Trophoblast cell (in vitro differentiated cells and primary cell): Measurements from ENCODE around the gene MPP2.
"Not testable (repeated sequence)": the region's sequence is repeated elsewhere in the genome, so short reads cannot be mapped to it uniquely, and the experiment has no call there.

Experiments used
- DNase-seq, 2 donors: peaks; one replicate each; pipeline ENCODE4 v3.0.0-alpha.2; 2016
- H2AFZ ChIP-seq: 2 replicates; pipeline ENCODE4 v1.6.1; 2013; ENCODE audit warnings: low read length, moderate library complexity, mild to moderate bottlenecking; ENCODE audit not compliant: insufficient read depth, poor library complexity
- H2AK5ac ChIP-seq: 2 replicates; pipeline ENCODE4 v1.6.1; 2013; ENCODE audit warnings: mild to moderate bottlenecking, low read length
- H2BK120ac ChIP-seq: 2 replicates; pipeline ENCODE4 v1.6.1; 2013; ENCODE audit warnings: low read length, mild to moderate bottlenecking, moderate library complexity; ENCODE audit not compliant: insufficient read depth, poor library complexity
- H2BK12ac ChIP-seq: 2 replicates; pipeline ENCODE4 v1.6.1; 2013; ENCODE audit warnings: mild to moderate bottlenecking, low read length, moderate library complexity
- H2BK5ac ChIP-seq: 2 replicates; pipeline ENCODE4 v1.6.1; 2013; ENCODE audit warnings: low read length, low read depth, moderate library complexity, mild to moderate bottlenecking; ENCODE audit not compliant: poor library complexity
- H3K14ac ChIP-seq: 2 replicates; pipeline ENCODE4 v1.6.1; 2013; ENCODE audit warnings: mild to moderate bottlenecking, low read length
- H3K18ac ChIP-seq: 2 replicates; pipeline ENCODE4 v1.6.1; 2013; ENCODE audit warnings: mild to moderate bottlenecking, low read length
- H3K23ac ChIP-seq: 2 replicates; pipeline ENCODE4 v1.6.1; 2013; ENCODE audit warnings: low read length
- H3K27ac ChIP-seq: 2 replicates; pipeline ENCODE4 v1.5.1; 2013; ENCODE audit warnings: low read depth, mild to moderate bottlenecking, inconsistent platforms, low read length, moderate library complexity
- H3K27me3 ChIP-seq: 2 replicates; pipeline ENCODE4 v1.6.1; 2013; ENCODE audit warnings: inconsistent platforms, mild to moderate bottlenecking, low read length, moderate library complexity; ENCODE audit not compliant: insufficient read depth
- H3K36me3 ChIP-seq, 2 experiments: 1 replicate in 1 of 2; 2 replicates in 1 of 2; pipeline ENCODE4 v1.6.1; 2013; ENCODE audit warnings: low read length in 2 of 2, mild to moderate bottlenecking in 2 of 2, moderate library complexity in 1 of 2; ENCODE audit not compliant: insufficient read depth in 2 of 2, control insufficient read depth in 1 of 2
- H3K4ac ChIP-seq: 2 replicates; pipeline ENCODE4 v1.6.1; 2013; ENCODE audit warnings: low read depth, mild to moderate bottlenecking, low read length, moderate library complexity
- H3K4me1 ChIP-seq, 2 experiments: 1 replicate in 1 of 2; 2 replicates in 1 of 2; pipeline ENCODE4 v1.6.1; 2013; ENCODE audit warnings: low read length in 2 of 2, mild to moderate bottlenecking in 2 of 2, moderate library complexity in 1 of 2; ENCODE audit not compliant: insufficient read depth in 2 of 2, control insufficient read depth in 1 of 2
- H3K4me2 ChIP-seq: 2 replicates; pipeline ENCODE4 v1.6.1; 2013; ENCODE audit warnings: inconsistent platforms, mild to moderate bottlenecking, low read length, moderate library complexity
- H3K4me3 ChIP-seq: 2 replicates; pipeline ENCODE4 v1.5.1; 2013; ENCODE audit warnings: mild to moderate bottlenecking, low read depth, low read length, inconsistent platforms
- H3K79me1 ChIP-seq: one replicate; pipeline ENCODE4 v1.6.1; 2013; ENCODE audit warnings: low read length
- H3K79me2 ChIP-seq: 2 replicates; pipeline ENCODE4 v1.6.1; 2013; ENCODE audit warnings: low read length, mild to moderate bottlenecking; ENCODE audit not compliant: control insufficient read depth, insufficient read depth, poor library complexity
- H3K9ac ChIP-seq: 2 replicates; pipeline ENCODE4 v1.6.1; 2013; ENCODE audit warnings: mild to moderate bottlenecking, low read length
- H3K9me3 ChIP-seq: 2 replicates; pipeline ENCODE4 v1.6.1; 2013; ENCODE audit warnings: low read depth, mild to moderate bottlenecking, control low read depth, inconsistent platforms, low read length; ENCODE audit not compliant: insufficient read depth
- H4K12ac ChIP-seq: 2 replicates; pipeline ENCODE4 v1.6.1; 2013; ENCODE audit warnings: low read depth, mild to moderate bottlenecking, low read length, moderate library complexity
- H4K8ac ChIP-seq: 2 replicates; pipeline ENCODE4 v1.6.1; 2013; ENCODE audit warnings: low read depth, mild to moderate bottlenecking, low read length, moderate library complexity
- H4K91ac ChIP-seq: one replicate; pipeline ENCODE4 v1.6.1; 2013; ENCODE audit warnings: low read depth, mild to moderate bottlenecking, low read length, moderate library complexity
- WGBS: extraction: QIAGEN DNeasy Blood & Tissue Kit; methylation state at CpG from one replicate; pipeline ENCODE4 v1.1.7; 2013; ENCODE audit warnings: missing lambda C conversion rate; ENCODE audit not compliant: insufficient read length, insufficient coverage; ENCODE audit errors: extremely low coverage; 5-methylcytosine and 5-hydroxymethylcytosine counted together

Gene MPP2

DNA sequence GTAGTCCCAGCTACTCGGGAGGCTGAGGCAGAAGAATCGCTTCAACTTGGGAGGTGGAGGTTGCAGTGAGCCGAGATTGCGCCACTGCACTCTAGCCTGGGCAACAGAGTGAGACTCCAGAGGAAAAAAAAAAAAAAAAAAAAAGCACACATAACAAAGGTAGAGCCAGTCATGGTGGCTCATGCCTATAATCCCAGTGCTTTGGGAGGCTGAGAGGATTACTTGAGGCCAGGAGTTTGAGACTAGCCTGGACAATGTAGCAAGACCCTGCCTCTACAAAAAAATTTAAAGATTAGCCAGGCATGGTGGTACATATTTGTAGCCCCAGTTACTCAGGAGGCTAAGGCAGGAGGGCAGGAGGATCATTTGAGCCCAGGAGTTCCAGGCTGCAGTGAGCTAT is 12.8 kb downstream of the MPP2 start:
- H3K79me1 ChIP-seq, H3K23ac ChIP-seq, H3K36me3 ChIP-seq, H3K27me3 ChIP-seq, H3K9ac ChIP-seq, H4K91ac ChIP-seq, H3K4me3 ChIP-seq, H3K4me2 ChIP-seq, H2BK5ac ChIP-seq, H2BK120ac ChIP-seq, H4K12ac ChIP-seq, H3K4ac ChIP-seq, DNase-seq, H4K8ac ChIP-seq, H3K4me1 ChIP-seq, H2AFZ ChIP-seq, H3K14ac ChIP-seq, H3K27ac ChIP-seq, H2BK12ac ChIP-seq, H3K18ac ChIP-seq, H3K9me3 ChIP-seq, H2AK5ac ChIP-seq, H3K79me2 ChIP-seq: not testable (repeated sequence)
- WGBS = no CpG with 5 or more reads among the region's 4 CpGs

DNA sequence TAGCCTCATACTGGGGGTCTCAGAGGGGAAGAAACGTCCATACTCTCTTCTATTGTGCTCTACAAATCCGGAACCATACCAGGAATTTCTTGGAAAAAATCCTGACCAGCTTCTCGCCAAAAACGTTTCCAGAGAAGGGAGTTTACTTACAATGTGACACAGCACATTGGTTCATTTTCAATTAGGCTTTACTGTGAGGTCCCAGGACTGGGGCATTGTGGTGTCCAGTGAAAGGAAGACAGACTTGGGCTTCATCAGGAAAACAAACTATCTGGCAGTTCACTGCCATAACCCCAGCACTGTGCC is 14.7 kb downstream of the MPP2 start:
- Histone ChIP-seq H3K9ac (no peak overlapping the region), H3K18ac (no peak overlapping the region), H4K91ac (no peak overlapping the region), H3K27me3 (no peaks in the 10 kb centered on the region), H2BK5ac (no peak overlapping the region), H3K36me3 (no peaks in the 10 kb centered on the region), H2BK120ac (no peak overlapping the region), H3K4me1 (no peaks in the 10 kb centered on the region), H2AFZ (no peak overlapping the region), H3K79me2 (no peaks in the 10 kb centered on the region), H3K79me1 (no peaks in the 10 kb centered on the region), H2BK12ac (no peak overlapping the region), H3K4me2 (no peak overlapping the region), H2AK5ac (no peak overlapping the region), H4K8ac (no peak overlapping the region), H3K27ac (no peak overlapping the region), H3K14ac (no peak overlapping the region), H3K23ac (no peak overlapping the region), H3K4ac (no peak overlapping the region), H4K12ac (no peak overlapping the region), H3K9me3 (no peaks in the 10 kb centered on the region), H3K4me3 (no peak overlapping the region)
- no peak for DNase-seq
- WGBS = no CpG with 5 or more reads among the region's 4 CpGs

DNA sequence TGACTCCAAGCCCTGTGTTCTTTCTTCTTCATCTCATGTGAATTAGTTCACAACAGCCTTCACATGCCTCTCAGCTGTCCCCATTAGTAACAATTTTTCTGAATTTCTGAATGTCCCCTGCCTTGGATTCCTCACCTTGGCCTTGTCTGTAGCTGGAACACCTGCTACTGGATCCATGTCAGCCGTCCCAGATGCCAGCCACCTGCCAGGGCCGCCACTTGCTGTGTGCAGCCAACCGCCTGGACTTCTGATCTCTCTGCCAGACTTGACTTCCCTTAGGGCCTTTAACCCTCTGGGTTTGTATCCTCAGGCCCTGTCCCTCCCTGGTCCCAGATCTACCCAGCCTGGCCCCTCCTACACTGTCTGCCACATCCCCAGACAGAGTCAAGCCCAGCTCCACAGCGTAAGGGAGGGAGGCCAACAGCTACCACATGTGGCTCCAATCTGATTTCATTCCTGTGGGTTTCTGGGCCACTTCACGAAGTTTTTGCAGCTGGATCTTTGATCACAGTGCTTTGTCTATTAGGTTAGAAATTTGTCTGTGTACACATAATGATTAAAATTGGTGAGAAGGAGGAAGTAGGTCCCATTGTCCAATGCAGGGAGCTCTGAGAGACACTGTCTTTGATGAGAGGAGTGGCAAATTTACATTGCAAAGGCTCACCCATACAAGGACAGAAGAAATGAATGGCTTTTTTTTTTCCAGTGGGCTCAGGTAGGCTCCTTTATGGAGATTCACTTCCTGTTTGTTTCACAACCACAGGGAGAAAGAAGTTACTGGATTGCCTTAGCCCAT is 15.3 kb downstream of the MPP2 start:
- H4K8ac ChIP-seq = no peak overlapping the region
- no peak overlapping the region for H3K4me2 ChIP-seq
- no peak overlapping the region for H2BK120ac ChIP-seq
- no peak overlapping the region for H3K4ac ChIP-seq
- H3K4me1 ChIP-seq = no peaks in the 10 kb centered on the region
- H3K9me3 ChIP-seq = no peaks in the 10 kb centered on the region
- no peak overlapping the region for H4K91ac ChIP-seq
- H3K79me2 ChIP-seq = no peaks in the 10 kb centered on the region
- H3K36me3 ChIP-seq = no peaks in the 10 kb centered on the region
- no peak overlapping the region for H3K4me3 ChIP-seq
- WGBS = no CpG with 5 or more reads among the region's 5 CpGs
- H3K23ac ChIP-seq = no peak overlapping the region
- H3K9ac ChIP-seq = no peak overlapping the region
- H3K27ac ChIP-seq = no peak overlapping the region
- no peak overlapping the region for H2AFZ ChIP-seq
- no peak overlapping the region for H4K12ac ChIP-seq
- H3K79me1 ChIP-seq = no peaks in the 10 kb centered on the region
- no peak for DNase-seq
- H3K14ac ChIP-seq = no peak overlapping the region
- no peaks in the 10 kb centered on the region for H3K27me3 ChIP-seq
- no peak overlapping the region for H2AK5ac ChIP-seq
- H2BK5ac ChIP-seq = no peak overlapping the region
- no peak overlapping the region for H2BK12ac ChIP-seq
- H3K18ac ChIP-seq = no peak overlapping the region

DNA sequence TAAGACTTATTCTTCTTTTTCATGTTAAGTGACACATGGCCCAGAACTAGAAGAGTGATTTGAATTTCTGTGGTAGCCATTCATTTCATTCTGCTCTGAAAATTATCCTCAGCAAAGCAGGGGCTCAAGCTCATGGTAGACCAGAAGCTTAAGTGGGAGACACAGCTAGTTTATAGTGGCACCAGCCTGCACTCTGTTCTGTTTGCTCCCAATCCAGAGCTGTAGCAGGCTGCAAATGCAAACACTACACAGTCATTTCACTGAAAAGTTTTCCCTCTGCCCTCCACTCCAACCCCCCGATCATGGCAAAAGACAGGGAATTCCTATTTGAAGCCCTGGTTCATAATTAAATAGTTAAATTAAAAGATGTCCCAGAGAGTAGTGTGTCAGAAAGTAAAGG is 17.1 kb downstream of the MPP2 start:
- no peaks in the 10 kb centered on the region for H3K36me3 ChIP-seq
- no peak overlapping the region for H4K91ac ChIP-seq
- no peaks in the 10 kb centered on the region for H3K79me1 ChIP-seq
- no peak overlapping the region for H3K27ac ChIP-seq
- no peak overlapping the region for H3K9ac ChIP-seq
- H3K4me1 ChIP-seq = no peaks in the 10 kb centered on the region
- H3K4ac ChIP-seq = no peak overlapping the region
- H2AFZ ChIP-seq = no peak overlapping the region
- H3K18ac ChIP-seq = no peak overlapping the region
- H3K79me2 ChIP-seq = no peaks in the 10 kb centered on the region
- no peak overlapping the region for H2AK5ac ChIP-seq
- H3K23ac ChIP-seq = no peak overlapping the region
- H4K8ac ChIP-seq = no peak overlapping the region
- no CpG with 5 or more reads among the region's 1 CpG for WGBS
- H3K14ac ChIP-seq = no peak overlapping the region
- no peaks in the 10 kb centered on the region for H3K27me3 ChIP-seq
- no peak overlapping the region for H4K12ac ChIP-seq
- H2BK5ac ChIP-seq = no peak overlapping the region
- no peak for DNase-seq
- H3K4me3 ChIP-seq = no peak overlapping the region
- no peak overlapping the region for H2BK120ac ChIP-seq
- no peaks in the 10 kb centered on the region for H3K9me3 ChIP-seq
- no peak overlapping the region for H2BK12ac ChIP-seq
- H3K4me2 ChIP-seq = no peak overlapping the region
